Measurements from ENCODE around the gene MAP3K2.

Gene MAP3K2

DNA sequence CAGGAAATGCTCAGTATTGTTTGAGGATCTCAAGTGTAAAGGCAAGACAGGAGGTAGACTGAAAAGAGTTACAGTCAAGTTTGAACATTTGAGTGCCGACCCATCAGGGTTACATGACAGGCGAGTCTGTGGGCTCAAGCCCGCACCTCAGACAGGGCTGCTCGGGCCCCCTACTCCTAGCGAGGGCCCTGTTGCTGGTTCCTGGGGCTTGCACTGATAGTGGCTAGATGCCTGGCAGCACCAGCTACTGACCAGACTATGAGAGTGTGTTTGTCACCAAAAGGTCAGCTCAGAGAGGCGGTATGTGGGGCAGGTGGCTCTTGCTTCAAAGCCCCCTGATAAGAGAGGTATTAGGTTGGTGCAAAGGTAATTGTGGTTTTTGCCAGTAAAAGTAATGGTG is 132.1 kb downstream of the MAP3K2 start:
- no peak for DNase-seq (ENCODE audit: low spot score)
- TF ChIP-seq, protein P1, sequence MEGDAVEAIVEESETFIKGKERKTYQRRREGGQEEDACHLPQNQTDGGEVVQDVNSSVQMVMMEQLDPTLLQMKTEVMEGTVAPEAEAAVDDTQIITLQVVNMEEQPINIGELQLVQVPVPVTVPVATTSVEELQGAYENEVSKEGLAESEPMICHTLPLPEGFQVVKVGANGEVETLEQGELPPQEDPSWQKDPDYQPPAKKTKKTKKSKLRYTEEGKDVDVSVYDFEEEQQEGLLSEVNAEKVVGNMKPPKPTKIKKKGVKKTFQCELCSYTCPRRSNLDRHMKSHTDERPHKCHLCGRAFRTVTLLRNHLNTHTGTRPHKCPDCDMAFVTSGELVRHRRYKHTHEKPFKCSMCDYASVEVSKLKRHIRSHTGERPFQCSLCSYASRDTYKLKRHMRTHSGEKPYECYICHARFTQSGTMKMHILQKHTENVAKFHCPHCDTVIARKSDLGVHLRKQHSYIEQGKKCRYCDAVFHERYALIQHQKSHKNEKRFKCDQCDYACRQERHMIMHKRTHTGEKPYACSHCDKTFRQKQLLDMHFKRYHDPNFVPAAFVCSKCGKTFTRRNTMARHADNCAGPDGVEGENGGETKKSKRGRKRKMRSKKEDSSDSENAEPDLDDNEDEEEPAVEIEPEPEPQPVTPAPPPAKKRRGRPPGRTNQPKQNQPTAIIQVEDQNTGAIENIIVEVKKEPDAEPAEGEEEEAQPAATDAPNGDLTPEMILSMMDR (IDR thresholded peaks at IDR 0.05; ENCODE audit: borderline replicate concordance, control extremely low read depth, extremely low read depth, insufficient read depth, missing control alignments): no peak
- in situ Hi-C loops (cut with MboI; ENCODE audit: low sequenced_read_pairs, unreplicated experiment): no loop called here

DNA sequence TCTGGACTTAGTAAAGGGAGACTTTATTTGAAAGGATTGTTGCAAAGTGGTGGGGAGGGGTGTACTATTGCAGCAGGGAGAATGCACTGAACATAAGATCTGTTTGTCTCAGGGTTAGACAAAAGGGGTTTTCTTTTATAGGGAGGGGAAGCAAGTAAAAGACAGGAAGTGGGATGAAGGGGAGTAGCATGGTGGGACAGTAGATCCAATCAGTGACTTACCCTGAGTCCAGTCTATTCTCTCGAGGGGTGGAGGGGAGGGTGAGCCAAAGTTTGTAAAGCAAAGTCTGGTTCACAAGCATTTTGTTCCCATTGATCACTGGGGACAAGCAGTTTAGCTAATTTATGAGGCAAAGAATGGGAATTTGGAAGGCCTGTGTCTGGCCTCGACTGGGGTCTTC is 132.6 kb downstream of the MAP3K2 start:
- TF ChIP-seq, protein P1 (IDR thresholded peaks at IDR 0.05; ENCODE audit: borderline replicate concordance, control extremely low read depth, extremely low read depth, insufficient read depth, missing control alignments): no peak
- in situ Hi-C loops (cut with MboI; ENCODE audit: low sequenced_read_pairs, unreplicated experiment): no loop called here
- no peak for DNase-seq (ENCODE audit: low spot score)

DNA sequence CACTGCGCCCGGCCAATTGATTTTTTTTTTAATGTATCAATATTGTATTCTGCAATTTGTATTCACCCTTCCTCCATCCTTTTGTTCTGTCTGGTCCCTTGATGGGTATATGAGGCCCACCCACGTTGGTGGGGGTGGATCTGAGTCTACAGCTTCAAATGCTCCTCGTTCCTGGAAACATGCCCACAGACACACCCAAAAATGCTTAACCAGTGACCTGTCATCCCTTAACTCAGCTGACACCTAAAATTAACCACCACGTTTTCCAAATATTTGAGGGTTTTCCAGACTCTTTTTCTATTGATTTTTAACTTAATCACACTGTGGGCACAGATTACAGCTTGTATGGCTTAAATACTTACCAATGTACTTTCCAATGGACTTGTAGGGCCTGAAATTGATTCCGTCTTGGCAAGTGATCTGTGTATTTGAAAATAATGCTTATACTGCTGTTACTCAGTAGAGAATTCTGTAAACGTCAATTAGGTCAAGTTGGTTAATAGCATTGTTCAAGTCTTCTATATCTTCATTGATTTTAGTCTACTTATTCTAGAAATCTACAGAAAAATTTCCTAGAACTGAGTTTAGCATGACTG is 133.3 kb downstream of the MAP3K2 start:
- no peak for DNase-seq (ENCODE audit: low spot score)
- in situ Hi-C loops (cut with MboI; ENCODE audit: low sequenced_read_pairs, unreplicated experiment): no loop called here

More for the DNA sequence above, 133.3 kb downstream of the MAP3K2 start:
- TF ChIP-seq, protein P1 (IDR thresholded peaks at IDR 0.05; ENCODE audit: borderline replicate concordance, control extremely low read depth, extremely low read depth, insufficient read depth, missing control alignments): no peak
